ENCODE results near the gene SLC44A4. TPM values are rescaled to one million over a fixed set of nuclear protein-coding genes. Genes with fewer than 3 reads are reported as not detected.

The SLC44A4 gene
- total and polyA plus RNA-seq, 9 of the 15 experiments (the other 6 are each of a cell fraction or from before 2014, with no cell fraction given): 7.9 to 18.6 (median 11.2) TPM

DNA sequence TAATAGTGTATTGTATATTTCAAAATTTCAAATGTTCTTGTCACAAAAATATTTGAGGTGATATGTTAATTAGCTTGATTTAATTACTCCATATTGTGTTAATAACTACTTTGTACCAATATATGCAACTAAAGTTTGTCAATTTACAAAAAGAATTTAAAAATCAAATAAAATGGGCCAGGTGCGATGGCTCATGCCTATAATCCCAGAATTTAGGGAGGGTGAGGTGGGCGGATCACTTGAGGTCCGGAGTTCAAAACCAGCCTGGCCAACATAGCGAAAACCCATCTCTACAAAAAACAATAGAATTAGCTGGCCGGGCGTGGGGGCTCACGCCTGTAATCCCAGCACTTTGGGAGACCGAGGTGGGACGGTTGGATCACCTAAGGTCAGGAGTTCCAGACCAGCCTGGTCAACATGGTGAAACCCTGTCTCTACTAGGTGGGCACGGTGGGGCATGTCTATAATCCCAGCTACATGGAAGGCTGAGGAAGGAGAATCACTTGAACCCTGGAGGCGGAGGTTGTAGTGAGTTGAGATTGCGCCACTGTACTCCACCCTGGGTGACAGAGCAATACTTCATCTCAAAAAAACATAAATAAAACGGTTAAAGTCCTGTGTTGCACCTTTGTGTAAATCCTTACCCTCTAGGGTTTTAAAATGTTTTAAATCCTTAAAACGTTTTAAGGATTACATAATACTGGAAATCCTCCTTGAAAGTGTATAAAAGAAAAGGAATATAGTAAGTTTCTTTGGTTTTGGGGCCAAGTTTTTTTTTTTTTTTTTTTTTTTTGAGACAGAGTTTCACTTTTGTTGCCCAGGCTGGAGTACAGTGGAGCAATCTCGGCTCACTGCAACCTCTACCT is 47.2 kb downstream of the SLC44A4 start (continued):
- TF ChIP-seq, protein P1, sequence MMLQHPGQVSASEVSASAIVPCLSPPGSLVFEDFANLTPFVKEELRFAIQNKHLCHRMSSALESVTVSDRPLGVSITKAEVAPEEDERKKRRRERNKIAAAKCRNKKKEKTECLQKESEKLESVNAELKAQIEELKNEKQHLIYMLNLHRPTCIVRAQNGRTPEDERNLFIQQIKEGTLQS (IDR thresholded peaks at IDR 0.05): no peak
- TF ChIP-seq, protein P1 (CRISPR knock-in tag; conservative IDR thresholded peaks at IDR 0.05): no peak
- TF ChIP-seq, protein P2, sequence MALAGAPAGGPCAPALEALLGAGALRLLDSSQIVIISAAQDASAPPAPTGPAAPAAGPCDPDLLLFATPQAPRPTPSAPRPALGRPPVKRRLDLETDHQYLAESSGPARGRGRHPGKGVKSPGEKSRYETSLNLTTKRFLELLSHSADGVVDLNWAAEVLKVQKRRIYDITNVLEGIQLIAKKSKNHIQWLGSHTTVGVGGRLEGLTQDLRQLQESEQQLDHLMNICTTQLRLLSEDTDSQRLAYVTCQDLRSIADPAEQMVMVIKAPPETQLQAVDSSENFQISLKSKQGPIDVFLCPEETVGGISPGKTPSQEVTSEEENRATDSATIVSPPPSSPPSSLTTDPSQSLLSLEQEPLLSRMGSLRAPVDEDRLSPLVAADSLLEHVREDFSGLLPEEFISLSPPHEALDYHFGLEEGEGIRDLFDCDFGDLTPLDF (CRISPR knock-in tag; IDR thresholded peaks at IDR 0.05): no peak
- TF ChIP-seq SMAD1 (IDR thresholded peaks at IDR 0.05; ENCODE audit: low read depth, low read length, partially characterized antibody): peak; percentile 30
- TF ChIP-seq, protein P3, sequence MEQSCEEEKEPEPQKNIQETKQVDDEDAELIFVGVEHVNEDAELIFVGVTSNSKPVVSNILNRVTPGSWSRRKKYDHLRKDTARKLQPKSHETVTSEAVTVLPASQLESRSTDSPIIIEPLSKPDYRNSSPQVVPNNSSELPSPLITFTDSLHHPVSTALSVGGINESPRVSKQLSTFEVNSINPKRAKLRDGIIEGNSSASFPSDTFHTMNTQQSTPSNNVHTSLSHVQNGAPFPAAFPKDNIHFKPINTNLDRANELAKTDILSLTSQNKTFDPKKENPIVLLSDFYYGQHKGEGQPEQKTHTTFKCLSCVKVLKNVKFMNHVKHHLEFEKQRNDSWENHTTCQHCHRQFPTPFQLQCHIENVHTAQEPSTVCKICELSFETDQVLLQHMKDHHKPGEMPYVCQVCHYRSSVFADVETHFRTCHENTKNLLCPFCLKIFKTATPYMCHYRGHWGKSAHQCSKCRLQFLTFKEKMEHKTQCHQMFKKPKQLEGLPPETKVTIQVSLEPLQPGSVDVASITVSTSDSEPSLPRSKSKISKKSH (CRISPR knock-in tag; IDR thresholded peaks at IDR 0.05): no peak
- no peak; a peak in 1 of 4 replicates for TF ChIP-seq SIN3A (IDR thresholded peaks at IDR 0.05; ENCODE audit: borderline replicate concordance in 2 of 2, control insufficient read depth in 1 of 2, low read depth in 2 of 2, low read length in 2 of 2)
- TF ChIP-seq ZKSCAN8 (CRISPR knock-in tag; IDR thresholded peaks at IDR 0.05): no peak
- peak; percentile 92; the same call in 1 of the 2 replicates for TF ChIP-seq ZBED1 (IDR thresholded peaks at IDR 0.05)
- TF ChIP-seq, protein P4, sequence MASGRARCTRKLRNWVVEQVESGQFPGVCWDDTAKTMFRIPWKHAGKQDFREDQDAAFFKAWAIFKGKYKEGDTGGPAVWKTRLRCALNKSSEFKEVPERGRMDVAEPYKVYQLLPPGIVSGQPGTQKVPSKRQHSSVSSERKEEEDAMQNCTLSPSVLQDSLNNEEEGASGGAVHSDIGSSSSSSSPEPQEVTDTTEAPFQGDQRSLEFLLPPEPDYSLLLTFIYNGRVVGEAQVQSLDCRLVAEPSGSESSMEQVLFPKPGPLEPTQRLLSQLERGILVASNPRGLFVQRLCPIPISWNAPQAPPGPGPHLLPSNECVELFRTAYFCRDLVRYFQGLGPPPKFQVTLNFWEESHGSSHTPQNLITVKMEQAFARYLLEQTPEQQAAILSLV (tag; IDR thresholded peaks at IDR 0.05): peak; percentile 70
- TF ChIP-seq, protein P5, sequence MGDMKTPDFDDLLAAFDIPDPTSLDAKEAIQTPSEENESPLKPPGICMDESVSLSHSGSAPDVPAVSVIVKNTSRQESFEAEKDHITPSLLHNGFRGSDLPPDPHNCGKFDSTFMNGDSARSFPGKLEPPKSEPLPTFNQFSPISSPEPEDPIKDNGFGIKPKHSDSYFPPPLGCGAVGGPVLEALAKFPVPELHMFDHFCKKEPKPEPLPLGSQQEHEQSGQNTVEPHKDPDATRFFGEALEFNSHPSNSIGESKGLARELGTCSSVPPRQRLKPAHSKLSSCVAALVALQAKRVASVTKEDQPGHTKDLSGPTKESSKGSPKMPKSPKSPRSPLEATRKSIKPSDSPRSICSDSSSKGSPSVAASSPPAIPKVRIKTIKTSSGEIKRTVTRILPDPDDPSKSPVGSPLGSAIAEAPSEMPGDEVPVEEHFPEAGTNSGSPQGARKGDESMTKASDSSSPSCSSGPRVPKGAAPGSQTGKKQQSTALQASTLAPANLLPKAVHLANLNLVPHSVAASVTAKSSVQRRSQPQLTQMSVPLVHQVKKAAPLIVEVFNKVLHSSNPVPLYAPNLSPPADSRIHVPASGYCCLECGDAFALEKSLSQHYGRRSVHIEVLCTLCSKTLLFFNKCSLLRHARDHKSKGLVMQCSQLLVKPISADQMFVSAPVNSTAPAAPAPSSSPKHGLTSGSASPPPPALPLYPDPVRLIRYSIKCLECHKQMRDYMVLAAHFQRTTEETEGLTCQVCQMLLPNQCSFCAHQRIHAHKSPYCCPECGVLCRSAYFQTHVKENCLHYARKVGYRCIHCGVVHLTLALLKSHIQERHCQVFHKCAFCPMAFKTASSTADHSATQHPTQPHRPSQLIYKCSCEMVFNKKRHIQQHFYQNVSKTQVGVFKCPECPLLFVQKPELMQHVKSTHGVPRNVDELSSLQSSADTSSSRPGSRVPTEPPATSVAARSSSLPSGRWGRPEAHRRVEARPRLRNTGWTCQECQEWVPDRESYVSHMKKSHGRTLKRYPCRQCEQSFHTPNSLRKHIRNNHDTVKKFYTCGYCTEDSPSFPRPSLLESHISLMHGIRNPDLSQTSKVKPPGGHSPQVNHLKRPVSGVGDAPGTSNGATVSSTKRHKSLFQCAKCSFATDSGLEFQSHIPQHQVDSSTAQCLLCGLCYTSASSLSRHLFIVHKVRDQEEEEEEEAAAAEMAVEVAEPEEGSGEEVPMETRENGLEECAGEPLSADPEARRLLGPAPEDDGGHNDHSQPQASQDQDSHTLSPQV (IDR thresholded peaks at IDR 0.05): no peak
- TF ChIP-seq ZNF324 (CRISPR knock-in tag; IDR thresholded peaks at IDR 0.05): peak; percentile 53; the same call in 1 of the 2 replicates
- 0 out of 2 replicates have a peak, but pooled peaks have one; percentile 23 for TF ChIP-seq KLF13 (tag; IDR thresholded peaks at IDR 0.05; ENCODE audit: borderline replicate concordance, low read depth)
- 0 out of 2 replicates have a peak, but pooled peaks have one; percentile 38 for TF ChIP-seq TARDBP (IDR thresholded peaks at IDR 0.05)
- TF ChIP-seq SRF (CRISPR knock-in tag; IDR thresholded peaks at IDR 0.05): peak in 1 of 2 experiments; percentile 72; a peak in 1 of 4 replicates
- TF ChIP-seq ZNF12 (CRISPR knock-in tag; IDR thresholded peaks at IDR 0.05): no peak
- no peak for TF ChIP-seq NUFIP1 (IDR thresholded peaks at IDR 0.05; ENCODE audit: partially characterized antibody)
- no peak for TF ChIP-seq NFIC (IDR thresholded peaks at IDR 0.05)
